Smooth muscle cell of the umbilical artery (primary cell): ENCODE data around the gene TNFSF15. TPM values are rescaled to one million over a fixed set of nuclear protein-coding genes. Genes with fewer than 3 reads are reported as not detected.

Source experiments
- total RNA-seq: library from RNA; depleted of rRNA; stranded (reverse); fragments of >200 nt; gene quantifications from 2 replicates; pipeline ENCODE4 v1.2.3, GENCODE V29; 2014

Gene TNFSF15
- 0.32 and 3.0 TPM in 2 replicates for total RNA-seq

GRCh38 chr9:114805670-114806525 is at the start of gene TNFSF15:
TSS of gene TNFSF15 (minus strand) at chr9:114806039. CDS start at chr9:114806012, 27 bp downstream.

Other genes starting within 250 kb of the TNFSF15 start
- gene ATP6V1G1, start 218.3 kb downstream of the TNFSF15 start, total RNA-seq: 123 and 203 TPM in 2 replicates
- 5.5 and 10.7 TPM in 2 replicates for gene TMEM268, start 194.7 kb downstream of the TNFSF15 start, total RNA-seq
- gene TEX53, start 148.2 kb downstream of the TNFSF15 start, total RNA-seq: not detected in 2 replicates
- gene TEX48, start 123.8 kb downstream of the TNFSF15 start, total RNA-seq: not detected in 2 replicates
- gene TNFSF8, start 124.6 kb upstream of the TNFSF15 start, total RNA-seq: not detected in 2 replicates